ENCODE data around the gene TFPI. TPM values are rescaled to one million over a fixed set of nuclear protein-coding genes. Genes with fewer than 3 reads are reported as not detected.
"Not testable (repeated sequence)": the region's sequence is repeated elsewhere in the genome, so short reads cannot be mapped to it uniquely, and the experiment has no call there.

TFPI gene
- total and polyA plus RNA-seq, 7 donors, result 2.3 to 83.1 (median 29.3) TPM

- H3K36me3 ChIP-seq, result no peaks in the 10 kb centered on the region
- TF ChIP-seq, protein P1, sequence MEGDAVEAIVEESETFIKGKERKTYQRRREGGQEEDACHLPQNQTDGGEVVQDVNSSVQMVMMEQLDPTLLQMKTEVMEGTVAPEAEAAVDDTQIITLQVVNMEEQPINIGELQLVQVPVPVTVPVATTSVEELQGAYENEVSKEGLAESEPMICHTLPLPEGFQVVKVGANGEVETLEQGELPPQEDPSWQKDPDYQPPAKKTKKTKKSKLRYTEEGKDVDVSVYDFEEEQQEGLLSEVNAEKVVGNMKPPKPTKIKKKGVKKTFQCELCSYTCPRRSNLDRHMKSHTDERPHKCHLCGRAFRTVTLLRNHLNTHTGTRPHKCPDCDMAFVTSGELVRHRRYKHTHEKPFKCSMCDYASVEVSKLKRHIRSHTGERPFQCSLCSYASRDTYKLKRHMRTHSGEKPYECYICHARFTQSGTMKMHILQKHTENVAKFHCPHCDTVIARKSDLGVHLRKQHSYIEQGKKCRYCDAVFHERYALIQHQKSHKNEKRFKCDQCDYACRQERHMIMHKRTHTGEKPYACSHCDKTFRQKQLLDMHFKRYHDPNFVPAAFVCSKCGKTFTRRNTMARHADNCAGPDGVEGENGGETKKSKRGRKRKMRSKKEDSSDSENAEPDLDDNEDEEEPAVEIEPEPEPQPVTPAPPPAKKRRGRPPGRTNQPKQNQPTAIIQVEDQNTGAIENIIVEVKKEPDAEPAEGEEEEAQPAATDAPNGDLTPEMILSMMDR (IDR thresholded peaks at IDR 0.05), result no peak
- TF ChIP-seq POLR2A (IDR thresholded peaks at IDR 0.05) (no peak), POLR2AphosphoS5 (IDR thresholded peaks at IDR 0.05) (no peak), EP300 (IDR thresholded peaks at IDR 0.05) (no peak)
- no peaks in the 10 kb centered on the region for H3K9me3 ChIP-seq
- WGBS, 2 donors, result 82 to 83% methylated on average over 1 of the region's 1 CpG
- no peak for DNase-seq
- no peaks in the 10 kb centered on the region for H3K4me1 ChIP-seq
- H3K4me3 ChIP-seq, result no peak overlapping the region
- H3K27ac ChIP-seq, result no peak overlapping the region
- no peaks in the 10 kb centered on the region for H3K27me3 ChIP-seq
- intact Hi-C loops (cut with DNase I), result no loop called here
These were observed 12.9 kb upstream of the TFPI start for GRCh38 chr2:187567126-187567525.

- 84 to 86% methylated on average over 1 of the region's 1 CpG for WGBS, 2 donors
- Histone ChIP-seq H3K27me3 (no peaks in the 10 kb centered on the region), H3K4me3 (no peak overlapping the region), H3K9me3 (no peaks in the 10 kb centered on the region), H3K27ac (no peak overlapping the region), H3K4me1 (no peaks in the 10 kb centered on the region), H3K36me3 (no peaks in the 10 kb centered on the region)
- TF ChIP-seq EP300 (IDR thresholded peaks at IDR 0.05) (no peak), POLR2AphosphoS5 (IDR thresholded peaks at IDR 0.05) (no peak), POLR2A (IDR thresholded peaks at IDR 0.05) (no peak)
- TF ChIP-seq, protein P1 (IDR thresholded peaks at IDR 0.05), result no peak
- no peak for DNase-seq
- intact Hi-C loops (cut with DNase I), result no loop called here
These were observed 12.5 kb upstream of the TFPI start for GRCh38 chr2:187566712-187567111.

DNA sequence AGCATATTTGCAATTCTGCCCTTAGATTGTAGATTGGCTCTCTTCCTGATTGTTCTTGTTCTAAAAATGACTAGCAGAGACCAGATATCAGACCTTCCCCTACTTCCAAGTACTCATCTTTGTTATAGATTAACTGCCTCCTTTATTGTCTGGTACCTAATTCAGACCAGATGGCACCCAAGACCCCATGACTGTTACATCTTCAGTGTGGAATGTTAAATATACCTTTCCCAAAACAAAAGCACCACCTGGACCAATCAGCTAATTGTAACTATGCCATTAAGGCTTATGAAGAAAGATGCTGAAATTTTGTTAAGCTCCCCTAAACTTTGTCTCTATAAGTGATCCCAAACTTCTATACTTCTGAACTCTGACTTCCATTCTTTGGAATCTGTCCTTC lies 12.0 kb upstream of the TFPI start:
- Histone ChIP-seq H3K4me1 (no peaks in the 10 kb centered on the region), H3K27me3 (no peaks in the 10 kb centered on the region), H3K27ac (no peak overlapping the region), H3K9me3 (no peaks in the 10 kb centered on the region), H3K36me3 (no peaks in the 10 kb centered on the region), H3K4me3 (no peak overlapping the region)
- TF ChIP-seq EP300 (IDR thresholded peaks at IDR 0.05) (no peak), POLR2AphosphoS5 (IDR thresholded peaks at IDR 0.05) (no peak), POLR2A (IDR thresholded peaks at IDR 0.05) (no peak)
- TF ChIP-seq, protein P1 (IDR thresholded peaks at IDR 0.05), result no peak
- intact Hi-C loops (cut with DNase I), result no loop called here
- no peak for DNase-seq

DNA sequence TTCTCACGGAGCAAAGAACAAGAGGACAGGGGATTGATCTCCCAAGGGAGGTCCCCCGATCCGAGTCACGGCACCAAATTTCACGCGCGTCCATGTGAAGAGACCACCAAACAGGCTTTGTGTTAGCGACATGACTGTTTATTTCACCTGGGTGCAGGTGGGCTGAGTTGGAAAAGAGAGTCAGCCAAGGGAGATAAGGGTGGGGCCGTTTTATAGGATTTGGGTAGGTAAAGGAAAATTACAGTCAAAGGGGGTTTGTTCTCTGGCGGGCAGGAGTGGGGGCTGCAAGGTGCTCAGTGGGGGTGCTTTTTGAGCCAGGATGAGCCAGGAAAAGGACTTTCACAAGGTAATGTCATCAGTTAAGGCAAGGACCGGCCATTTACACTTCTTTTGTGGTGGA lies 11.4 kb upstream of the TFPI start:
- 95 to 96% methylated on average over 9 to 10 of the region's 11 CpGs for WGBS, 2 donors
- H3K4me3 ChIP-seq, result not testable (repeated sequence)

GRCh38 chr2:187556493-187556892 lies 2.3 kb upstream of the TFPI start:
- H3K27ac ChIP-seq; DNase-seq; intact Hi-C loops (cut with DNase I); H3K4me1 ChIP-seq; H3K9me3 ChIP-seq; H3K4me3 ChIP-seq; H3K27me3 ChIP-seq; H3K36me3 ChIP-seq: not testable (repeated sequence)
- 95 to 98% methylated on average over 31 of the region's 31 CpGs for WGBS, 2 donors

More for the DNA sequence above, 11.4 kb upstream of the TFPI start:
- H3K27me3 ChIP-seq; intact Hi-C loops (cut with DNase I); DNase-seq; H3K36me3 ChIP-seq; H3K4me1 ChIP-seq; H3K9me3 ChIP-seq; H3K27ac ChIP-seq: not testable (repeated sequence)

DNA sequence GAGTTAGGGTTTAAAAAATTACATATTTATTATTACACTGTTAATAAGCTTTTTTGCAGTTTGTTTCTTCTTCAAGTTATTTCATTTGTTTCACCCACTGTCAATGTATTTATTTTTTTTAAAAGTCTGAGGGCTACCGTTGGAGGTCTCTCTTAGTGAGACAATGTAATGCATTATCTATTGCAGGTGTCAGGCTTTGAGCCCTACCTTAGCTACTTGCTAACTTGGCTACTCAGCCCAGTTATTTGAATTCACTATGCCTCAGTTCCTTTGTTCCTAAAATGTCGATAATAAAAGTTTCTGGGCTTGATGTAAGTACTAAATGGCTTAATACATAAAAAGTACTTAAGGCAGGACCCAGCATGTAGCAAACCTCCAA lies 458 bp upstream of the TFPI start:
- H3K9me3 ChIP-seq, result no peaks in the 10 kb centered on the region
- H3K27ac ChIP-seq, result peak overlapping the region; percentile 10 to 68 (median 54)
- peaks cover 0 to 3% (median 0%) of the 10 kb centered on the region in 4 donors for H3K4me1 ChIP-seq
- TF ChIP-seq, protein P1 (IDR thresholded peaks at IDR 0.05), result no peak
- TF ChIP-seq POLR2AphosphoS5 (IDR thresholded peaks at IDR 0.05), result no peak
- TF ChIP-seq POLR2A (IDR thresholded peaks at IDR 0.05), result no peak
- TF ChIP-seq EP300 (IDR thresholded peaks at IDR 0.05), result no peak
- H3K36me3 ChIP-seq, result no peaks in the 10 kb centered on the region
- intact Hi-C loops (cut with DNase I), result no loop called here
- 43 to 53% methylated on average over 2 of the region's 2 CpGs for WGBS, 2 donors
- H3K4me3 ChIP-seq, result peak overlapping the region in 2 of 4 donors; percentile 43 to 44
- DNase-seq, result no peak
- no peaks in the 10 kb centered on the region for H3K27me3 ChIP-seq
